Measurements from ENCODE around the gene TAP2. TPM values are rescaled to one million over a fixed set of nuclear protein-coding genes. Genes with fewer than 3 reads are reported as not detected.

The TAP2 gene
- total and polyA plus RNA-seq, 8 donors = 5.0 to 23.1 (median 12.2) TPM

- Histone ChIP-seq H3K9me3 (no peaks in the 10 kb centered on the region), H3K36me3 (no peaks in the 10 kb centered on the region), H3K4me1 (no peaks in the 10 kb centered on the region), H3K27me3 (peaks cover 0 to 13% (median 2%) of the 10 kb centered on the region in 4 donors), H3K27ac (no peak overlapping the region), H3K4me3 (no peak overlapping the region)
- FAIRE-seq (no peak), DNase-seq (no peak), ATAC-seq (no peak)
- 32 to 37% methylated on average over 2 of the region's 2 CpGs for WGBS, 2 donors
- intact Hi-C loops (cut with DNase I) = loop anchor here in 2 of 3 donors (10.0 kb wide), 2 partner anchors 366 to 546 kb away; no protein-coding TSS in a partner anchor
- TF ChIP-seq CTCF (IDR thresholded peaks at IDR 0.05) = no peak
Measured at GRCh38 chr6:32790306-32790705, 48.2 kb downstream of the TAP2 start.

Other genes with a start within 250 kb of the TAP2 start
- 100 to 1,000 TPM in 1 of 6 donors, 10 to 100 TPM in 4, 1 to 10 TPM in 1; 9.3 to 165 (median 23.5) TPM for gene HLA-DRB1, start 248.9 kb downstream of the TAP2 start, total RNA-seq
- 10 to 100 TPM in 1 of 2 donors, 1 to 10 TPM in 1; 9.8 to 20.2 TPM for gene HLA-DRB1, start 248.9 kb downstream of the TAP2 start, polyA plus RNA-seq
- gene HLA-DQA1, start 201.3 kb downstream of the TAP2 start, total RNA-seq = 10 to 100 TPM in 2 of 6 donors, 1 to 10 TPM in 4; 1.1 to 66.1 (median 5.0) TPM
- 1 to 10 TPM; 1.2 to 4.5 TPM for gene HLA-DQA1, start 201.3 kb downstream of the TAP2 start, polyA plus RNA-seq
- 10 to 100 TPM in 1 of 6 donors, 1 to 10 TPM in 4, under 1 TPM in 1; 0.63 to 17.6 (median 3.3) TPM for gene HLA-DQB1, start 172.1 kb downstream of the TAP2 start, total RNA-seq
- 10 to 100 TPM; 22.8 to 24.7 TPM for gene HLA-DQB1, start 172.1 kb downstream of the TAP2 start, polyA plus RNA-seq
- 1 to 10 TPM in 2 of 6 donors, under 1 TPM in 2, not detected in 2; 0.09 to 6.0 (median 2.3) TPM for gene HLA-DQA2, start 97.3 kb downstream of the TAP2 start, total RNA-seq
- under 1 TPM in 1 of 2 donors, not detected in 1; 0.14 TPM for gene HLA-DQA2, start 97.3 kb downstream of the TAP2 start, polyA plus RNA-seq
- gene HLA-DQB2, start 75.2 kb downstream of the TAP2 start, total RNA-seq = 1 to 10 TPM in 2 of 6 donors, under 1 TPM in 3, not detected in 1; 0.35 to 3.8 (median 0.47) TPM
- not detected for gene HLA-DQB2, start 75.2 kb downstream of the TAP2 start, polyA plus RNA-seq
- gene HLA-DOB, start 21.7 kb downstream of the TAP2 start, total RNA-seq = under 1 TPM in 2 of 6 donors, not detected in 4; 0.21 to 0.87 TPM
- gene HLA-DOB, start 21.7 kb downstream of the TAP2 start, polyA plus RNA-seq = under 1 TPM; 0.38 to 0.53 TPM
- gene PSMB8, start 5.3 kb upstream of the TAP2 start, total RNA-seq = 10 to 100 TPM in 5 of 6 donors, 1 to 10 TPM in 1; 7.4 to 40.2 (median 11.8) TPM
- 10 to 100 TPM; 27.9 to 35.2 TPM for gene PSMB8, start 5.3 kb upstream of the TAP2 start, polyA plus RNA-seq
- 10 to 100 TPM in 5 of 6 donors, 1 to 10 TPM in 1; 7.8 to 32.1 (median 11.6) TPM for gene TAP1, start 15.0 kb upstream of the TAP2 start, total RNA-seq
- gene TAP1, start 15.0 kb upstream of the TAP2 start, polyA plus RNA-seq = 10 to 100 TPM; 18.8 to 28.5 TPM
- gene PSMB9, start 15.5 kb upstream of the TAP2 start, total RNA-seq = 10 to 100 TPM in 2 of 6 donors, 1 to 10 TPM in 4; 5.1 to 18.1 (median 5.8) TPM
- gene PSMB9, start 15.5 kb upstream of the TAP2 start, polyA plus RNA-seq = 10 to 100 TPM in 1 of 2 donors, 1 to 10 TPM in 1; 8.3 to 13.7 TPM
- 10 to 100 TPM in 2 of 6 donors, 1 to 10 TPM in 4; 1.9 to 42.6 (median 4.3) TPM for gene HLA-DMB, start 102.3 kb upstream of the TAP2 start, total RNA-seq
- gene HLA-DMB, start 102.3 kb upstream of the TAP2 start, polyA plus RNA-seq = 1 to 10 TPM; 2.7 to 6.2 TPM
- gene HLA-DMA, start 114.4 kb upstream of the TAP2 start, total RNA-seq = 10 to 100 TPM in 4 of 6 donors, 1 to 10 TPM in 2; 6.8 to 72.9 (median 17.0) TPM
- gene HLA-DMA, start 114.4 kb upstream of the TAP2 start, polyA plus RNA-seq = 10 to 100 TPM; 25.0 to 34.0 TPM
- 10 to 100 TPM; 50.5 to 98.4 (median 80.2) TPM for gene BRD2, start 129.9 kb upstream of the TAP2 start, total RNA-seq
- gene BRD2, start 129.9 kb upstream of the TAP2 start, polyA plus RNA-seq = 100 to 1,000 TPM in 1 of 2 donors, 10 to 100 TPM in 1; 94.3 to 128 TPM
- gene HLA-DOA, start 170.9 kb upstream of the TAP2 start, total RNA-seq = 10 to 100 TPM in 1 of 6 donors, 1 to 10 TPM in 3, under 1 TPM in 2; 0.60 to 16.5 (median 2.2) TPM
- under 1 TPM; 0.38 to 0.46 TPM for gene HLA-DOA, start 170.9 kb upstream of the TAP2 start, polyA plus RNA-seq
- gene HLA-DPA1, start 234.9 kb upstream of the TAP2 start, total RNA-seq = 100 to 1,000 TPM in 1 of 6 donors, 10 to 100 TPM in 2, 1 to 10 TPM in 3; 8.7 to 162 (median 13.5) TPM
- 1 to 10 TPM; 5.5 to 9.1 TPM for gene HLA-DPA1, start 234.9 kb upstream of the TAP2 start, polyA plus RNA-seq
- gene HLA-DPB1, start 237.3 kb upstream of the TAP2 start, total RNA-seq = 100 to 1,000 TPM in 1 of 6 donors, 10 to 100 TPM in 5; 11.8 to 156 (median 23.3) TPM
- gene HLA-DPB1, start 237.3 kb upstream of the TAP2 start, polyA plus RNA-seq = 10 to 100 TPM; 16.7 to 20.8 TPM

Data from pancreas (tissue), 10 donors.